Measurements from ENCODE around the gene TTLL10.

Gene TTLL10

DNA sequence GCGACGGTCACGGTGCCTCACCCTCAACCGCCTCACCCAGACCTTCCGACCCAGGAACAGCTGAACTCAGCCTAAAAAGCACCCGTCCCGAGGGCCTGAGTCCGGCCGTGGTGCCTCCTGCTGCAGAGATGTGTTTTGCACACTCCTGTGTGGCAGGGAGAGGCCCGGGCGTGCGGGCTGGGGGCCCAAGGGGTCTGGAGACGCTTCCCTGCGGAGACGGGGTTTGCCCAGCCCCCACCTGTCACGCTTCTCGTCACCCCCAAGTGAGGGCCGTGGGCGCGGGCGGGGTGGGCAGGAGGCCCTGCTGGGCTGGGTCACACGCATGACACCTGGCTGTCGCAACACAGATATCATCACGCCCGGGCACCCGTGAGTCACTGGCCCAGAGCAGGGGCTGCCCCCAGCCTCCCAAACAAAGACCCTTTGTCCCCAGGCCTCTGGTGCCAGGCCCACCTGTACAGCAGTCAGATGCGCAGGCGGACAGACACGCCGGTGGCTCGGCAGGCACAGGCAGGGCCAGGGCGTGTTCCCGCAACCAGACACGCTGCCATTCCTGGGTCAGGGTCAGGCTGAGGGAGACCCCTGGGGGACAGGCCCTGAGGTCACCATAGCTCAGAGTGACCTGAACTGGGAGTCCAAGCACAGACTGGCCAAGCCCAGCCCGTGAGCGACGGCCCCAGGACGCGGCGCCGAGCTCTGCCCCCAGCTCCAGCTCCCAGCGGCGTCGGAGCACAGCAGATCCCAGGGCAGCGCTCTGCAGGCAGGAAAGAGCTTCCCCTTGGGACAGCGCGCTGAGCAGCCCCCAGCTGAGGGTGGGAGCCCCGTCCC, 64.4 kb downstream of the TTLL10 start:
- DNase-seq: no peak

DNA sequence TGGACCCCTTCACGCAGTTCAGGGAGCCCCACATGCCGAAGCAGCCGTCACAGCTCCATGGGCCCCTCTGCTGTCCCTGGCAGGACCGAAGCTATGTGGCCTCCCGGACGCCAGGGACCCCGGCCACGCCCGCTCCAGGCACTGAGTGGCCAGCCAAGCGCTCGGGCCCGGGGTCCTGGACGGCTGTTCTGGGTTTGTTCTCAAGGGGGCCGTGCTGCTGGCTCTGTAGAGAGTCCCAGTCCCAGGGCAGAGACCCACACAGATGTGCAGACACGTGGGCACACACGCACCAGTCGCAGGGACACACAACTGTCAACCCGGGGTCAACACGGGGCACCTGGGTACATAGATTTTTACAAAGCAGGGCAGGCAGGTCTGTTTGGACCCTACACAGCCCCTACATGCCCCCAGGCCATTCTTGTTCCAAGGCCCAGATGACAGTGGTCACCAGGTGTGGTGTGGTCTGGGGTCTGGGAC, 65.1 kb downstream of the TTLL10 start:
- no peak for DNase-seq

DNA sequence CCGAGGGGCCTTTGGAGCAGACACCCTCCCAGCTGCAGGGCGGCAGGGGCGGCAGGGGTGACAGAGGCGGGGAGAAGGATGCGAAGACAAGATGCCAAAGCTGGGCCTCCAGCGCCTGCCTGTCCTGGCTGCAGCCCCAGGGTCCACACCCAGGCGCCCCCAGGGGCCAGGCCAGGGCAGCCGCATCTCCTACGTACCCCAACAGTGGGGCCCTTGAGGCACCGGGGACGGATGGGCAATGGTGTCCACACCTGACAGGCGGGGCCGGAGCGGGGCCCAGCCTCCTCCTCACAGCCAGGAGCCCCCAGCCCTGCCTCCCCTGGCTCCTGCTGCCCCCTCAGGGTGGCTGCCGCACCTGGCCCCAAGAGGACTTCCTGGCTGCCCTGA, 65.5 kb downstream of the TTLL10 start:
- DNase-seq: no peak

DNA sequence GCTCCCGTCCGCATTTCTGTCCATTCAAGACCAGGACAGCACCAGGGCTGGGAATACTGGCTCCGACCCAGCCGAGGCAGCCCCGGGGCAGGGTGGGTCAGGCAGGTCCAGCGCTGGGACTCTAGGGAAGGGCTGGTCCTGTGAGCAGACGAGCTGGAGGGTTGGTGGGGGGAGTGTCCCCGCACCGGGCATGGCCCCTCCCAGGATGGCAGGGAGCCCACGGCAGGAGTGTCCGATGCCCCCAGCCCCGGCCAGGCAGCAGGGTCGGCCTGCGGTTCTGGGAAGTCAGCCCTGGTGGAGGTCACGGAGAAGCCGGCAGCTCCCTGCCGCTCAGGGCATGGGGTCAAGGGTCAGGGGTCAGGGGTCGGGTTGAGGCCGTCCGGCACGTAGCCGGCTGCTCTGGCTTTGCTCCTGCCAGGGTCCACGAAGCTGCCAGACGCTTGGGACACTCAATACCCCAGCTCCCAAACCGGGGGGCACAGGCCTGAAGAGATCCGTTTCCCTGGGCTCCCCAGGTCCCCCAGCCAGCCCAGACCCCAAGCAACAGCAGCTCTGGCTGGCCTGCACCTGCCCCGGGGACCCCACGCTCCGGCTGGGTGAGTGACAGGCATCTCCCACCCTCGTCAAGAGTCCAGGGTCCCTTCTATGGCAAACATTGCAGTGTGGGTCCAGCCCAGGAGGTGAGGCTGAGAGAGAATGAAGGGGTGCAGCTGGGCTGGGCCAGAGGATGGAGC, 66.1 kb downstream of the TTLL10 start:
- DNase-seq: no peak

DNA sequence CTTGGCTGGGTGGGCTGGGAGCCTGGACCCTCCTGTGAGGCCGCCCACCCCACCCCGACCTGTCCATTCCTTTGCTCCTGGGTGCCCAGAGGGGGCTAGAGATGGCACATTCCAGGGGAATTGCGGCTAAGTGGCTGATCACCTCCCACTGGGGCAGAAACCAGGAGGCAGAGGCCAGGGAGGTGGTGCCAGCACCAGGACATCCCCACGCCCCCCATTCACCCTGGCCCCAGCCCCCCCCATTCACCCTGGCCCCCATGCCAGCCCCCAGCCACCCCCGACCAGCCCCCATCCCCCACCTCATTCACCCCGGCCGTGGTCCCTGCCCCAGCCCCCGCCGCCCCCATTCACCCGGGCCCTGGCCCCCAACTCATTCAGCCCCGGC, 66.7 kb downstream of the TTLL10 start:
- DNase-seq: no peak

DNA sequence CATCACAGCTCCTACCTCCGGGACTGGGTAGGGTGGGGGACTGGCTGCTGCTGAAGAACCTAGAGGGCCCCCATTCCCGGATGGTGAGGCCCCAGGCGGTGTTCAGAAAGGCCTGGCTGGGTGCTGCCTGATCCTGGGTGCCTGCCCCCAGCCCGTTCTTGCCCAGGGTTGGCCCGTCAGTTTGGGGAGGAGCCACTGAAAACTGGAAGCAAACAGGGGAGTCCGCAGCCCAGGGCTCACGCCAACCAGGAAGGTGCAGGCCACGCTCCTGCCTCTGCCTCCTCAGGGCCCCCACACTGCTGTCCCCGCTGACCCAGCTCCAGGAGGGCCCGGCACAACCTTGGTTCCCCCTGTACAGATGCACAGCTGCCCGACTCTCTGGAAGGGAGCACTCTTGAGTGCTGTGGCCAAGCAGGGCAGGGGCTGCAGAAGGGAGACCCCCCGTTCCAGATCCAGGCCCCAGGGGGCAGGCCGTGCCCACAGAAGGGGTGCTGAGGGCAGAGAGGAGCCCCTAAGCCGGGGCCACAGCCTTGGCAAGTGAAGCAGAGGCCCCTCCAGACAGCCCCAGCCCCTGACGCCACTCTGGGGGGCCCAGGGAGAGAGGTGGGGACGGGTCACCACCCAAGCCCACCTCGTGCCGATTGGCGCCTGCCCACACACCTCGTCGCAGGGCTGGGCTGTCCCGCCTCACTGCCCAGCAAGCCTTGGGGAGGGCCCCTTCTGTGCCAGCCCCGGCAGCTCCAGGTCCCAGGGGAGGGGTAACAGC, 67.3 kb downstream of the TTLL10 start:
- no peak for DNase-seq

DNA sequence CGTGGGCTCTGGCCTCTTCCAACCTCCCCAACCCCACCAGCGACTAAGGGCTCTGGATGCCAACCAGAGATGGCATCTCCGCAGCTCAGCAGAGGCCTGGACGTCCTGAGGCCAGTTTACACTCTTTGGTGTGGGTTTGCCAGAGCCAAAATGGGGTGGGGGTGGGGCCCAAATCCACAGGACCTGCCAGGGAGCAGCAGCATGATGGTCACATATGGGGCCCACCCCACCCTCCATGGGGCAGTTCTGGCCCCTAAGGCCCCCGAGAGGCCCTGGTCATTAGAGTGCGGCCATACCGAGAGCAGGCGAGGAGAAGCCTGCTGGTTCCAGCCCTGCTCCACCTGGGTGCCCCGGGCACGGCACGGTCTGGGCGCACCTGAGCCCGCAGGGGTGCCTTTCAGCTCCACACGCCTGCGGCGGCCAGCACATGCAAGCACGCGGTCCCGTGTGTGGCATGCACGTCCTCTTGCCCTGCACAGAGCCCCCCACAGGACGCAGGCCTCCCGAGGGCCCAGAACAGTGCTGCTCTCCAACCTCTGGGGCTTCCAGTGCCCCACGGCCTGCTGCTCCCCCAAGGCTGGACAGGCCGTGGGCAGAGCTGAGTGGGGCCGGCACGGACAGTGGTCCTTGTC, 68.0 kb downstream of the TTLL10 start:
- DNase-seq: no peak

DNA sequence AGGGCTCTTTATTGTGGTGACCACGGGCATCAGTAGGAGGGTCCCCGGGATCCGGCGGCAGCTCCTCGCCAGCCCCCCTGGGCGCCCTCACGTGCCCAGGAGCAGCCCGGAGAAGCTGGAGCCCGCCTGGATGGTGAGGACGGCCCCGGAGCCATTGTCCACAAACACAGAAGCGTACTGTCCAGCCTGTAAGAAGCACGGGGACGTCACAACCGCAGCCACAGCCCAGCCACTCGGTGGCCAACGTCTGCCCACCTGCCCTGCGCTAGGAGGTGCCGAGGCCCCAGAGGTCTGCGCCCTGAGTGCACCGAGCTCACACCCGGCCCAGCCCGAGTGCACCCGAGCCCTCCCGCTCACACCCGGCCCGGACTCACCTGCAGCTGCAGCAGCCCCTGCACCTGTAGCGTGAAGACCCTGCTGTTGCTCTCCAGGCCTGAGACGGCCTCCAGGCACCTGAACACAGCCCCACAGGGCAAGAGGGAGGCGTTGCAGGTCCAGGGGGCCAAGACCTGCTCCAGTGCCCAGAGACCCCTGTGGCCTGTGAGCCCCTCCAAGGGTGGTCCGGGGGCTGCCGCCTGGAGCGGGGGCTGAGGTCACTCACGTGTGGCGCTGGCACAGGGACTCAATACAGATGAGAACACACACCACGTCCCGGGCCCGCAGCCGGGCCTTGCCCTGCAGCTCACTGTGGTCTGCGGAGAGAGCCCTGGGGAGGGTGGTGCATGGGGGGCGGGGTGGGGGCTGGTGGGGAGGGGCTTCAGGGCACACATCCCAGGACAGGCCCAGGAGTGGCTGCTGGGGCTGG, 69.0 kb downstream of the TTLL10 start:
- no peak for DNase-seq

DNA sequence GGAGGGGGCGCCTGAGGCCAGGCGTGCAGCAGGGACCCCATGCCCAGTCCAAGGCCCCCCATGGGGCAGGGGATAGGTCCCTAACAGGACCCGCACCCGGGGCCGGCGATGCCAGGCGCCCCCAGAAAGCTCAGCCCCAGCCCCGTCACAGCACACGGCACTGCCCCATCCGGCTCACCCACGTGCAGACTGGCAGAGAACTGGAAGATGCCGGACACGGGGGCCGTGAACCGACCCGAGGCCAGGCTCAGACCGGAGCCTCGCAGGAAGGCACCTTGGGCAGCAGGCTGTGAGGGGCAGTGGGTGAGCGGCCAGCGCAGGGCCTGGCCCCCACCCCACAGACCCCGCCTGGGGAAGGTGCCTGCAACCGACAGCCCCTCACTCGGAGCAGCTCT, 69.6 kb downstream of the TTLL10 start:
- DNase-seq: no peak

DNA sequence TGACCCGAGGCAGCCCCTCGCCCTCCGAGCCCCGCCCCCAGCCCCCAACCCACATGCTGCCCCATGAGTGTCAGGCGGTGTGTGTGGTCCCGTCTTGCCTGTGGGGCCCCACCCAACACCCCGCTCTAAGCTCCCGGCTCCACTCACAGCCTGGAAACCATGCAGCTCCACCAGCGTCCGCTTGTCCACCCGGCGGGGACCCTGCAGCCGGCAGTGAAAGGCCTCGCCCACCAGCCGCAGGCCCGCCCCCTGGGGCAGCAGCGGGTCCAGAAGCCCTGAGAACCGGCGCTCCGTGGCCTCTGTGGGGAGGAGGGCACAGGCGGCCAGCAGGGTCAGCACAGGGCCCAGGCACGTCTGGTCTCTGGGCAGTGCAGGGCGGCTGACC, 70.1 kb downstream of the TTLL10 start:
- DNase-seq: no peak

DNA sequence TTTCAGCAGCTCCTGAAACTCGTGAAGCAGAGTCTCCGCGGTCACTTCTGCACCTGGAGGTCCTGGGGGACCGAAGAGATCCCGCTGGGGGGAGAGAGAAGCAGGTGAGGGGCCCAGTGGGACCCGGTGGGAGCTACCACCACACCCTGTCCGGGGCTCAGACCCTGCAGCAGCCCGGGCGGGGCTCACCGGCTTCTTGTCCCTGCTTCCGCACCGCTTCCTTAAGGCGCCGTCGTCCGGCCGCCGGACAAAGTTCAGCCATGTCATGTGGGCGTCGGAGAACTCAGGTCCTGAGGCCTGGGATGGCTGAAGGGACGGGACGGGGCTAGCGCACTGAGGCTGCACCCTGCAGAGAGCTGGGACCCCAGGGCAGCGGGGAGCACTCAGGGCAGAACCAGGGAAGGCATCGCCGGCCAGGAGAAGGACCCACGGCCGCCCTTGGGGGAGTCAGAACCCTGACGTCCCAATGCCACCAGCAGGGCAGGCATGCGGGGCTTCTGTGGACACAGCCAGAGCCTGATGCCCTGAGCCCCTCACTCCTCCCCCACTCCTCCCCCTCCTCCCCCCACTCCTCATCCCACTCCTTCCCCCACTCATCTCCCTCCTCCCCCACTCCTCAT, 70.6 kb downstream of the TTLL10 start:
- DNase-seq: no peak

DNA sequence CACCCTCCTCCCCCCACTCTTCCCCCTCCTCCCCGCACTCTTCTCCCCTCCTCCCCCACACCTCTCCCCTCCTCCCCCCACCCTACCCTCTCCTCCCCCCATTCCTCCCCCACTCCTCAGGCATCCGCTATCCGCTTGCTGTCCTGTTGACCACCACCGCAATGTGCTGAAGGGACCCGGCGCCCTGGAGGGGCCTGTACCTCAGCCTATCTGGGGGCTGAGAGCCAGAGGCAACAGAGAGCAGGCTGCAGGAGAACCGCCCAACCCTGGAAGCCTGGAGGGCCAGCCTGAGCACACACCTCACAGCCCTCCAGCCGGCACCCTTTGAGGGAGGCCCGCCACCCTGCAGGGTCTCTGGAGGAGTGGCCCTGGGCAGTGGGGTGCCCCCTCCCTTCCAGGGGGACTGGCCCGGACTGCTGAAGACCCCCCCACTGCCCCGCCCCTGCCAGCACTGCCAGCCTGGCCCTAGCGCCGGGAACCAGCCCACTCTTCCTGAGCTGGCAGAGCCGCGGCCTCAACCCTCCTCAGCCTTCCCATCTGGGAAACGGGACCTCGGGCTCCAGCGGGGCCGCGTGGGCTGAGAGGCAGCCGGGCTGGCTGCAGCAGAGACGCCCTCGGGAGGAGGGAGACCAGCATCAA, 71.6 kb downstream of the TTLL10 start:
- no peak for DNase-seq

DNA sequence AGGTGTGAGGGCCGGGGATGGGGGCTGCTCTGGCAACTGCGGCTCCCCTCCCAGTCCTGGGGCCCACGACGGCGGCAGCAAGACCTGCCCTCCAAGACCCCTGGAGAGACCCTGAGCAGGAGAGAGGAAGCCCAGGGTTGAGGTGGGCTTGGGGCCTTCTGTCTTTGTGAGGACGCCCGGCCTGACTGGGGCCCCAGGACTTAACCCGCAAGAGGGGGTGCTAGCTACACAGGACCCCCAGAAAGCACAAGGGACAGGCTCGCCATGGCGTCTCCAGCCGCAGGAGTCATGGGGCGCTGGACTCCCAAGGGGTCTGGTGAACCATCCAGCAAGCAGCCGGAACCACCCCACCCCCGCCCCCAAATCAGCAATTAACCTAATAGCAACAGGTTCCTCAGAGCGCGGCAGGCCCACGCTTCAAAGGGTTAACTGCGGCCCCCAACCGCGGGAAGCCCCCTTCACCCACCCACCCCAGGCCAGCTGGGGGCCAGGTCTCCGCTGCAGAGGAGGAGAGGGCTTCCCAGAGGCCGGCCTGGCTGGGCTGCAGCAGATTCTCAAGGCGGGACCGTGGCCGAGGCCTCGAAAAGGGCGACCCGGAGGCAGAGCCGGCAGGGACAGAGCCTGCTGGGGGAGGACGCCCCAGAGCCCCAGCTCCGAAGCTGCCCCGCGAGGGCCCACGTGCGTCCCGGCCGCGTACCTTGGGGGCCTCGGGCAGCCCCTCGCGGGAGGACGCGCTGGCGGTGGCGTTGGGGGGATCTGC, 72.3 kb downstream of the TTLL10 start:
- DNase-seq: no peak

DNA sequence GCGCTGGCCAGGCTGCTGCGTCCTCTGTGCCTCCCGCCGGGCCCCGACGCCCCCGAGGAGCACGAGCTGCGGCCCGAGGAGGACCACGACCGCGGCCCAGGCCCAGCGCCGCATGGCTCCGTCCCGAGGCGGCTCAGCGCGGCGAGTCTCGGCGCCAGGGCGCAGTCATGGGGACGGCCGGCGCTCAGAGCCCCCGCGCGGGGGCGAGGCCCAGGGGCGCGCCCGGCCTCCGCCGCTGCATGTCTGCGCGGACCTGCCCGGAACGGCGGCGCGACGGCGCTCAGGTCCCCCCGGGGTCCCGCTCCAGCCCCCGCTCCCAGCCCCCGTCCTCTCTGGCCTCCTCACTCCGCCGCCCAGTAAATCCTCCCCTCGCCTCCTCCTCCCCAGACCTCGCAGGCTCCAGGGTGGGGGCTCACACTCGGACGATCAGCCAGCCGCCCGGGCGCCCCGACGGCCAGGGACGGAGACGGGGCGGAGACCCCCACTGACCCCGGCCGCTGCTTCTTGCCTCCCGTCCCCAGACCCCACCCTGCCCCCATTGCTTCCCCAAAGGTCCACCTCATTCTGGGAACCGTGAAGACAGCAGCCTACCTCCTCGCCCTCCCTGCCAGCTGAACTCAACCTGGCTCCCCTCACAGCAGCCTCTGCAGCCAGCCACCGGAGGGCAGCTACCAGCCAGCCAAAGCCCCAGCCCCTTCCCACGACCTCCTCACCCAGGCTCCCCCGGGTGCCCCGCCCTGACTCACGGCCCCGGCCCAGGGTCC, 73.1 kb downstream of the TTLL10 start, which contains the start of gene C1QTNF12:
Gene C1QTNF12 (minus strand): TSS at position 146 of the 764 bp plus-strand sequence. CDS start 32 bp downstream, at position 114.
- DNase-seq: no peak

DNA sequence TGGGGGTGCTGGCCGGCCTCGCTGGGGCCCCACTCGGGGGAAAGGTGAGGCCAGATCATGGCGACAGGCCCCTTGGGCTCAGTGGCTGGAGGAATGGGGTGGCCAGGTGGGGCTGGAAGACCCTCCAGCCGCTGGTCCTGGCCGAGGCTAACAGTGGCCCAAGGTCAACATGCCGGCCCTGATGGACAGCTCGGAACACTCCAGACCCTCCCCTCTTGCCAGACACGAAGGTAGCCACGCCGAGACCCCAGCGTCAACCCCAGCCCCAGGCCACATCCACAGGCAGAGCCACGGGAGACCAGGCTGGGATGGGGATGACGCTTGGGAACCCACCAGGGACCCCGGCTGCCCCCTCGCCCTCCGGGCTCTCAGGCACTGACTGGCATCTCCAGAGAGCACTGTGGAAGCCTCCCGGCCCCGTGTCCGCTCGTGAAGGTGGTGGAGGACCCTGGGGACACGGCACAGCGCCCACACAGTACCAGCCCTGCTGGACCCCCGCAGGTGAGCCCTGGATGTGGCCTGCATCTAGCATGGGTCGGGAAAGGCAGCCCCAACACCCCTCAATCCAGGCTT, 73.7 kb downstream of the TTLL10 start:
- no peak for DNase-seq
